Activated effector memory CD4-positive, alpha-beta T cell treated with anti-CD3 and anti-CD28 coated beads, Interleukin-2, amount 50 U/mL, for 16 hours (primary cell): ENCODE data around the gene CEP41.
A peak's percentile ranks its signal among the peaks of the same experiment; 100 is the strongest.

ENCODE experiments used
- DNase-seq: peaks from one replicate; pipeline ENCODE4 v3.0.0-alpha.2; 2020

Gene CEP41

DNA sequence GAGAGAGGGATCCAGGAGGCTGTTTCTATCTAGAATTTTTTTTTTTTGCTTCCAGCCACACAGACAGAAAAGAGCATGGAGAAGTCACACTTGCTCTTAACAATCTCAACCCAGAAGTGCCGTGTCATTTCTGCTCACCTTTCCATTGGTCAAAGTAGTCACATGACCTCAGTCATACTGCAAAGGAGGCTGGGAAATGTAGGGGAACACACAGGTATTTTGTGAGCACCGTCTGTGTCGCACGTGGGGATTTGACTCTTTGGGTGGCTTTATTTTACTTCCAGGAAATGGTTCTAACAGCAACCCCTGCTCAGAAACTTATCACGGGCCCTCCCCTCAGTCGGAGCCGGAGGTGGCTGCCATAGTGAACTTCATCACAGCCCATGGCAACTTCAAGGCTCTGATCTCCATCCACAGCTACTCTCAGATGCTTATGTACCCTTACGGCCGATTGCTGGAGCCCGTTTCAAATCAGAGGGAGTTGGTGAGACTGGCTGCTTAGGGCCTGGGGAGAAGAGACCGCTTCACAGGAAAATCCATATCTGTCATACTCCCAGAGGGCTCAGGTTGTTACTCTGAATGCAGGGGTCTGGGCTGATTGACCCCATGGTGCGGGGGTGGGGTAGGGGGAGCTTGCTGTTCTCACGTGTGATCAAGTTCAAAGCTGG, 73.6 kb downstream of the CEP41 start:
- peak; percentile 65 for DNase-seq

DNA sequence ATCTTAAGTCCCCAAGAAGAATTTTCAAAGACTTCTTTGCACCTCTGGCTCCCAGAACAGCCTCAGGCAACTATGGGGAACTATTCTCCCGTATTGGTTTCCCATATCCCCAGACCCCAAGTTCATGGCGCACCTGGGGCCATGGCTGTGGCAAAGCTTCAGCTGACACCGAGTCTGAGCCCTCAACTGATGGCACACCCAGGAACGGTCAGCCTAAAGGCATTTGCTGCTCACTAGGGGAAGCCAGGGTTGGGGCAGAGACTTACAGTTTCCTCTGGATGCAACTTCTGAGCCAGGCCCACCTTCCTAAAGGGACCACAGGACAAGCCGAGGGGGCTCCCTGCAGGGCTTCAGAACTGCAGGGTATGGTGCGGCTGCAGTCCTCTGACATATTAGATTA, 74.3 kb downstream of the CEP41 start:
- peak; percentile 56 for DNase-seq

DNA sequence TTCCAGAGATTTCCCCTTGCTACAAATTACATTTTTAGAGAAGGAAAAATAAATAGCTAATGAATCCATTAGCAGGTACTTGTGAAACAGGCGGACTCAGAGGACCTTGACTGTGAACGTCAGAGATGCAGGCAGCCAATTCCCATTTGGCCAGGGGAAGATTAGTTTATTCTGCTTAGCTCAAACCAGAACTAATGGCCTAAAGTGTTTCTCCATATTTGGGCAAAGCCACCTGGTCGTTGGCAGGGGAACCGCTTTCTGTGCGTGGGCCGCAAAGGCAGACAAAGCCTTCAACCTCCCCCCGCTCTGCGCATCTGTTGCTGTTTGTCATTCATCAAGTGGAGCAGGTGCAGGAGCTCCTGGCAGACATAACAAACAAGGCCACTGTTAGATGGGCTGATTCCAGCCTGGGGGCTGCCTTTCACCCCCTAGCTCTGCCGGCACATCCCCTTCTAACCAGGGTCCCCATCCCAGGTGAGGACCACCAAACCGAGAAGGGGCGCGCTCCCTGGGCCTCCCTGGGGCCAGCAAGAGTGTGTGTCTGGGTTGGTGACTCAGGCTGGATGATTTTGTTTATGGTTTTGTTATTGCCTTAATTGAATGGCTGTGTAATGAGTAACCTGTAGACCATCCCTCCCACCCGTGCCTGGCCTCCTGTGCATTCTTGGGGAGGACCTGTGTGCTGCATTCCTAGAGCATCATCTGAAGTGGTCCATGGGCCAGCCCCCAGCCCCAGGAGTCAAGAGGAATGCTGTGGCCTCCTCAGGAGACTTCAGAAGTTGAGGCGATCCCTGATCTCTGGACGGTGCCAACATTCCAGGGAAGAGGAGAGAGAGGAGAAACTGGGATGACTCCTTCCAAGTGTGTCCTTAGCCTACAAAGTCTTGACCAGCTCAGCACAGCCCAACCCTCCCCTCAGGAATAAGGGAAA, 75.0 kb downstream of the CEP41 start:
- DNase-seq: peak; percentile 70

DNA sequence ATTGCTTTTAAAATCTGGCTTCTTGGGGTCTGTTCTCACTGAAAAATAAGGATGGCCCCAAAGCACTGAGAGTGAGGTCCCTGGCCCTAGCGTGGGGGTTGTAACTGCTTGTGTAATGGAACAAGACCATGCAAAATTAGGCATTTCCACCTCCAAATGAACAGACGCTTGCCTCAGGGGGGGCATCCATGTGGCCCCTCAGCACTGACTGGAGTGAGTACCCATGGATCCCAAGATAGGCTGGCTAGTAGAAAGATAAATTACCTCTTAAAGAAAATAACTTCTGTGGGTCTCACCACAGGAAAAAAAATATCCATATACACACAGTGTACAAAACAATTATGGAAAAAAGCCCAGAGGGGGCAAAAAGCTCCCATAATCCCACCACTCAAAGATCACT, 75.7 kb downstream of the CEP41 start:
- no peak for DNase-seq

DNA sequence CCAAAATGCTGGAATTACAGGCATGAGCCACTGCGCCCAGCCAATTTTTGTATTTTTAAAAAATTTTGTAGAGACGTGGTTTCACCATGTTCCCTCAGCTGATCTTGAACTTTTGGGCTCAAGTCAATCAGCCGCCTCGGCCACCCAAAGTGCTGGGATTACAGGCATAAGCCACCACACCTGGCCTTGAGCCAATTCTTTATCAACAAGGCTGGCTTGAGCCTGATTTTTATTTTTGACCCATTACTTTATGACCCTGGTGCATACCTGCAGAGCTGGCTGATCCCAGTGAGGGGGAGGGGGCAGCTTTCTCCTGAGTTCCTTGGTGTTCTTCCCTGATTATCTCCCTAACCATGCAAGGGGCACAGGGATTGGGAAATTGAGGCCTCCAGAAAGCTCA, 76.4 kb downstream of the CEP41 start:
- DNase-seq: no peak

DNA sequence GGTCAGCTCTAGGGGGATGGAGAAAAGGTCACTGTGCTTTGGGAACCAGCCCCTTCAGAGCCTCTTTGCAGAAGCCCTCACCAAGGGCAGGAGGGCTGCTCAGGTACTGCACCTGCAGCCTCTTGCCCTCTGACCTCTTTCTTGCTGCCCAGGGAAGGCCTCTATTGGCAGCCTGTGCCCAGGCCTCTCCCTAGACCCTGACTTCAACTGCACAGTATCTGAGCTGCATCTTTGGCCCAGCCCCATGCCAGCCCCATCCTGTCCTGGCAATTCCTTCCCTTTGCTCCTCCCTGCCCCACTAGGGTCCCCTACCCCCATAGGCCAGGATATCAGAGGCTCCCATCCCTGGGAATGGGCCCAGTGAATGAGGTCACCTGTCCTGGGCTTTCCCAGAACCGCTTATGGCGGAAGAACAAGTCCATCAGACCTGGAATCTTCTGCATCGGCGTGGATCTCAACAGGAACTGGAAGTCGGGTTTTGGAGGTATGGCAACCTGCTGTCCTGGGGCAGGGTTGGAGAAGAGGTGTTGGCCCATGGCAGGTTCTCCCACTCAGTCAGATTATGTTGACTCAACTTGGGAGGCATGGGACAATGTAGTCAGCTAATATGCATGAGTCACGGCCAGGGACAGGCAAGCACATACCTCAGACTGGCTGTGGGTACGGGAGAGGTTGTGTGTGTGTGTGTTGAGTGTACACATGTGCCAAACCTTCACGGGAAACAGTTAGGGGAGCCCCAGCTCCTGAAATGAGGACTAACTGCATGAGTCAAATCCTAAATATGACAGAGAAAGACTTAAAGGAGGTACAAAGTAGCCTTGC, 77.6 kb downstream of the CEP41 start:
- DNase-seq: no peak

DNA sequence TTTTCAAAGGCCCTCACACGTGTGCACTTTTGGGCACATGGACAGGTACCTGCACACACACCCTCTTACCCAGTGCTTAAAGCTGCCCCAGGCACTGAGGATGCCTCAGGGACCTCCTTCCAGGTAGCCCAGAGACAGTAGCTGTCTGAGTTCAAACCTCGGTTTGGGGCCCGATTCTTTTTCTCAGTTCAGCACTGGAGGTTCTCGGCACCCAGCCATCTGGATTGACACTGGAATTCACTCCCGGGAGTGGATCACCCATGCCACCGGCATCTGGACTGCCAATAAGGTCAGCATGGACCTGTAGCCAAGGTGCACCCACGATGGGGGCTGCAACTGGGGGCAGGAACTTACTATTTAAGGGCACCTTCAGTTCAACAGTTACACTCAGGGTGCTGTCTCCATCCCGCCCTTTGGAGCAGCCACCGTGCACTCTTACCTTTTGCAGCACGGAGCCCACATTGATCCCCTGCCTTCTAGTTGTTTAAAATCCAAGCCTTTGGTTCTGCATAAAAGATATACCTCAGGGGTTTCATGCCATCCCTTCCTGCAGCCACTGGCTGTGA, 78.5 kb downstream of the CEP41 start:
- DNase-seq: peak; percentile 54

DNA sequence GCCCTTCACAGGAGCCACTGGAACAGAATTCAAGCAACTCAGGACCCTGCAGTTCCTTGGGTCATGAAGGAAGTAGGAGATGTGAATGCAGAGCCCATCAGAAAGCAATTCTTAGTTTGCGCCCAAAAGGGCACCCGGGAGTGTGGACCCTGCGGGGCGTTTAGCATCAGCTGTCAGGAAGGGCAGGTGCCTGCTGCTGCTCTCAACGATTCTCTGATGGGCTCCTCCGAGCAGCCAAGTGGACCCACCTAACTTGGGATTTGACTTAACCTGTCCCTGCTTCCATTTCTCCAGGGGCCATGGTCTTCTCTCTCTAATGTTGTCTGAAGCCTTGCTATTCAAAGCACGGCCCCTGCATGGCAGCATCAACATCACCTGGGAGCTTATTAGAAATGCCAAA, 79.1 kb downstream of the CEP41 start:
- peak; percentile 30 for DNase-seq

DNA sequence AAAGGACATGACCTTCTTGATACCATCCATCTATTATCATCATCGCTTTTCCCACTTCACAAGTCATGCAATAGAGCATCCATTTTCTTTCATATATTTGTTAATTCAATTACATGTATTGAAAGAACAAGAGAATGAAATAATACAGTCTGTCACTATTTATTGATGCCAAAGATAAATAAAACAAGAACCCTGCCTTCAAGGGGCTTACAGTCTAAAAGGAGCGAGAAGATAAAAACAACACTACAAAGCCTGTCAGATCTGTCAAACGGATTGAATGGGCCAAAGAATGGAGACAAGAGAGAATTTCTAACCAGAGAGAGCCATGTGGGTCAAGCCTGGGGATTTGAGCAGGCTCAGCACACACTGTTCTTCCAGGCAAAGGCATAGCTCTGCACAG, 80.3 kb downstream of the CEP41 start:
- no peak for DNase-seq

DNA sequence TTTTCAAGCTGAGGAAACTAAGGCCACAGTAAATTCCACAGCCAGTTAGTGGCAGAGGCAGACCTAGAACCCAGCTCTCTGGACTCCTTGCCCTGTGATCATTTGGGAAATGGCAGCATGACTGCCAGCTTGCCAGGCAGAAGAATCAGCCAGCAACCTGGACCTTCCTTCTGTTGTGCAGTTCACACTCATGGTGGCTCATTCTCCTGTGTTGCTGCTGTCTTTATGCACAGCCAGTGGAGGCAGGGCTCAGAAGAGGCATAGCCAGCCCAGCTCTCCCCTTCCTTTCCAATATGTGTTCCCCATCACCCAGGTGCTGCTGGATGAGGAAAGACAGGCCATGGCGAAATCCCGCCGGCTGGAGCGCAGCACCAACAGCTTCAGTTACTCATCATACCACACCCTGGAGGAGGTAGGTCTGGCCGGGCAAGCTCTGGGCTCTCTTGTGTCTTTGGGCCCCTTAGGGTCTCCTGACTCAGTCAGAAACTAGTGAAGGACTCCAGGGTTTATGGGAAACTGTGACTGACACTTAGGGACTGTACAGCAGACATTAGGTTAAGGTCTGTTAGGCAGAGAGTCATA, 81.4 kb downstream of the CEP41 start:
- DNase-seq: no peak

DNA sequence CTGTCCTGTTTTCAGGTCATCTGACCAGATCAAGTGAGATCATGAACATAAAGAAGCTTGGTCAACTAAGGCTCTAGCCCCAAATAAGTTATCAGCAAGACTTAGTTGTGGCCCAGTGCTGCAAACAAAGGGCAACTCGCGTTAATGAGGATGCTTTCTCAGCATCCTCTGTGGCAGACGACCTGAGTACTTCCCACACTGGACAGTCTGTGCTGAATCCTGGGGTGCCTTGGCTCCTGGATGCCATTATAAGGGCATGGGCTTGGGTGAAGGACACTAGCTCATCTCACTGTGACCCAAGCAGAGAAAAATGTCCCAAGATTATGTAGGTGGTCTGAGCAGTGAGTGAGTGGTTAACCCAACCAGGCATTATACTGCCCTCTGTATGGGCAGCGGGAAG, 82.3 kb downstream of the CEP41 start:
- DNase-seq: no peak

DNA sequence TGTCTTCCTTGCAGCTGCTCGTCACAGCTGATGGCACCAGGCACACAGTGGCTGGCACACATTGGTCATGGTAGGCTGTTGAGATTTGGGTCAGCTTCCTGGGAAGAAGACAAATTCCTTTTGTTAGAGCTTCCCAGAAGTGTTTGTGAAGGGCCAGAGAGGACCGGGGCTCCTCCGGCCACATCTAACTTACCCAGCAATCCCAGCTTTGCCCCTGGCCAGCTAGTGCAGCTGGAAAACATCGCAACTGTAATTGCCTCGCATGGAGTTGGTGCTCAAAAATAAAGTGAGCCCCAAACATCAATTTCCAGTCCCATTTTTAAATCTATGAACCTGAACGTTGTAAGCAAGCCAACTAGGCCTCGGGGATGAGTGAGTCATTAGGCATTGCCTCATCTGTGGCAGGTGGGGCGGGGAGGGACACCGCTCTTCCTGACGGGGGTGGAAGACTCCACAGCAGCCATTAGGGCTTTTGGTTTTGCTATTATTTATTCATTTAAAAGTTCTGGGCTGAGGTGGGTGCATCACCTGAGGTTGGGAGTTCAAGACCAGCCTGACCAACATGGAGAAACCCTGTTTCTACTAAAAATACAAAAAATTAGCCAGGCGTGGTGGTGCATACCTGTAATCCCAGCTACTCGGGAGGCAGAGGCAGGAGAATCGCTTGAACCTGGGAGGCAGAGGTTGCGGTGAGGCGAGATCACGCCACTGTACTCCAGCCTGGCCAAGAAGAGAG, 83.8 kb downstream of the CEP41 start:
- no peak for DNase-seq

DNA sequence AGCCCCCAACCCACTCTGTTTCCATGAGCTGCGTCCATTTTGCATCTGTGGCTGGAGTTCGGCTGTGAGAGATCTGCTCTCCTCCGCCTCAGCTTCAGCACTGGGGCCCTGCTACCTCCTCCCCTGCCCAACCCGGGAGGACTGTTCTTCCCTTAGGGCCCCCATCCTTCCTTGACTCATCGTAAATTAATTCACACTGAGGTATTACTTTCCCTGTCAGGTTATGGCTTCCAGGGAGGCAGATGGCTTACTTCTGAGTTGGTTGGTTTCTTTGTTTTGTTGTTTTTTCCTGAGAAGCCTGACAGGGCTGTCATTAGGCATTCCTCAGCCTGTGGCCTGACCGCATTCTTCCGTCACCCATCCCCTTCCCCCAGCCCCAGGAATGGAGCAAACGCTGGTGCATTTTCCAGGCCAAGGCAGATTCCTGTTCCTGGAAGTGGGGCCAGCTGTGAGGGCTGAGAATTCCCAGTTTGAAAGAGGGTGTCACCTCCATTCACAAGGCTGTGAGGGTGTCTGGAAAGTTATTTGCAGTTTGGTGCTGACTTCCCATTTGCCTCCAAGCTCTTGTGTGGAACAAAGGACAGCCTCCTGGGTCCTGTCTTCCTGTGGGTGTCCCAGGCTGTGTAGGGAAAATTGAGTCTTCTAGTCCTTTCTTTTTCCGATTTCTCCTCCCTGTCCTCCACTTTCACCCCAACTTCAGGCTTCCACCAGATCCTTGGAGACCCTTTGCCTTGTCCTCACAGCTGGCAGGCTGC, 84.5 kb downstream of the CEP41 start:
- DNase-seq: no peak

DNA sequence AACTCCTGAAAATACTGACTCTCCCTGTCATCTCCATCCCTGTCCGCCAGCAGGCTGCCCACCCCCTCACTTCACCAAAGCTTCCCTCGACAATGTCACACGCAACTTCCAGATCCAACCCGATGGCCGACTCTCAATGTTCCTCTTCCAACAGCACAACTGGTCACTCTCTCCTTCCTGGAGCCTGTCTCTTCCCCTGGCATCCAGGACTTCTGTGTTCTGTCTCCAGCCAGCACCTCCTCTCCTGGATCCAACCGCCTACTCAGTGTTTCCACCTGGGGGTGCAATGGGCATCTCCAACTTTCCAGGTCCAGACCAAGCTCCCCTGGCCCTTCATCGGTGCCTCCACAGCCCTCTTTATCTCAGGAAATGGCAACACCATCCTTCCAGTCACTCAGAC, 87.6 kb downstream of the CEP41 start:
- no peak for DNase-seq

DNA sequence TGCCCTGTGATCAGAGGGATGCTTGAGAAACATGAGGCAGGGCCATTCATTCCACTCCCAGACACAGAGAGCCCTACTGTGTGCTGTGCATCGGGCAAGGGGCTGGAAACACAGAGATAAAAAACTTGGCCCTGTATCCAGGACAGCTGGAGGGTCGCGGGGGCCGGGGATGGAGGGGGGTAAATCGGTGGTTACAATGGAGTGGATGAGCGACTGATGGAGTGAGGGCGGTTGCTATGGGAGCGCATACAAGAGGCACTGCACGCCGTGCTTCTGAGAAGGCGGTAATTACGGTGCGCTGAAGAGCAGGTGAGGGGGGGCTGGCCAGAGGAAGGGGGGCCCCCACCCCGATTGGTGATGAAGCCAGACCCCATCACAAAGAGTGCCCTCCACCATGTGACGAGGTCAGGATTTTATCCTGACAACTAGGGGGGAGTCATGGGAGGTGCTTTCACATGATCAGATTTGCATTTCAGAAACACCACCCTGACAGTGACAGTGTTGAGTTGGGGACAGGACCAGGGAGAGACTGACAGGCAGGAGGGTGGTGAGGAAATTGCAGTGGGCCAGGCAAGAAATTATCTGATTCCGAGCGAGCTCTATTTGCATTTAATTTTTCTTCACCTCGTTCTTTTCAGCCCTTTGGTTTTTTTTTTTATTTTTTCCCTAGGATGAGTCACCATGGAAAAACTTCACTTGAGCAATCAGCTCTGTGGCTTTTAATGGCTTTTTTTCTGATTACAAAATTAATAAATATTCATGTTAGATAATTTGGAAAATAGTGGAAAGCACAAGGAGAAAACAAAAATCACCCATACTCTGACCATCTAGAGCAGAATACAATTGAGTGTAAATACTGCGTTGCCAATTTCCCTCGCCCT, 88.4 kb downstream of the CEP41 start:
- DNase-seq: no peak

DNA sequence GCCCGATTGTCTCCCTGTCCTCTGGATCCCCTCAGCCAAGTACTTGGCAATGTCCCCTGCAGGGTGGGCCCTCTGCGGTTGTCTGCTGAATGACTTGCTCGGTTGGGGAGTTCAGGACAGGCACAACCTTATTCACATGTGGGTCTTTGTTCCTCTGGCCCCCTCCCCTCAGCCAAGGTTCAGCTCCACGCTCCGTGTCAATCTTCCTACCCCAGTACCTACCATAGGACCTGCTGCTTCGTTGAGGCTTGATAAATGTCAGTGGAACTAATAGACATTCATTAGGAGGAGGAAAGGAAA, 89.1 kb downstream of the CEP41 start:
- DNase-seq: no peak

DNA sequence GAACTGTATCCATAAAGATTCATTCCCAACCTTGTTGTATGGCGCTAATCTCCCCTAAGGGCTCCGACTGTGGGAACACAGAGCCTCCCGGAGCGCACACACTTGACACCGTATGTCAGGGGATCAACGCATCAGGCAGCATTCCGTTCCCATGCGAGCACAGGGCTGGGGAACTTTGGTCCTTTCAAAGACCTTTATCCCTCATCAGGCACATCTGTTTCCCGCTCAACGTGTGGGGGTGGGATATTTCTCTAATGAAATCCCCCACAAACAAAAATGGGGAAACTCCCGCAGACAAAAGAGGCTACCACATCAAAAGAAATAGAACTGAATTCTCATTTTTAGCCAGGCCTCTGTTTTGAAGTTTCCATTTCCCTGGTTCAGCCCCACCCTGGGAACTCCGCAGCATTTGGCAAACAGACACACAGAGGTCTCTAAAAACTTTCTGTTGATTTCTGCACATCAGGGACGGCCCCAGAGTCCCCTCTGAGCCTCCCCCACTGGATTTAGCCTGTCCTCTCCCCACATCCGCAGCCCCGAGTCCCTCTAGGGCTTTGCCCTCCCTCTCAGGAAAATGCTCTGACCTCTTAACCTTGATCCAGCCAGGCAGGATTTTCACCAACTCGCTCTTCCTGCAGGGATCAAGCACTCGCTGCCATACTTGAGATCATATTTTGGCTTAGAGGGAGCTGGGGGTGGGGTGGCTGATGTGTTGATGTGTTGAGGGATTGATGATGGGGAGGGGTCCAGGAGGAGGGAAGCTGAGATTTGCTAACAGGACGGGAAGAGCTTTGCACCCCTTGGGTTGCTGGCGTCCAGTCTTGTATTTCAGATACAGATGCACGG, 89.6 kb downstream of the CEP41 start:
- no peak for DNase-seq

DNA sequence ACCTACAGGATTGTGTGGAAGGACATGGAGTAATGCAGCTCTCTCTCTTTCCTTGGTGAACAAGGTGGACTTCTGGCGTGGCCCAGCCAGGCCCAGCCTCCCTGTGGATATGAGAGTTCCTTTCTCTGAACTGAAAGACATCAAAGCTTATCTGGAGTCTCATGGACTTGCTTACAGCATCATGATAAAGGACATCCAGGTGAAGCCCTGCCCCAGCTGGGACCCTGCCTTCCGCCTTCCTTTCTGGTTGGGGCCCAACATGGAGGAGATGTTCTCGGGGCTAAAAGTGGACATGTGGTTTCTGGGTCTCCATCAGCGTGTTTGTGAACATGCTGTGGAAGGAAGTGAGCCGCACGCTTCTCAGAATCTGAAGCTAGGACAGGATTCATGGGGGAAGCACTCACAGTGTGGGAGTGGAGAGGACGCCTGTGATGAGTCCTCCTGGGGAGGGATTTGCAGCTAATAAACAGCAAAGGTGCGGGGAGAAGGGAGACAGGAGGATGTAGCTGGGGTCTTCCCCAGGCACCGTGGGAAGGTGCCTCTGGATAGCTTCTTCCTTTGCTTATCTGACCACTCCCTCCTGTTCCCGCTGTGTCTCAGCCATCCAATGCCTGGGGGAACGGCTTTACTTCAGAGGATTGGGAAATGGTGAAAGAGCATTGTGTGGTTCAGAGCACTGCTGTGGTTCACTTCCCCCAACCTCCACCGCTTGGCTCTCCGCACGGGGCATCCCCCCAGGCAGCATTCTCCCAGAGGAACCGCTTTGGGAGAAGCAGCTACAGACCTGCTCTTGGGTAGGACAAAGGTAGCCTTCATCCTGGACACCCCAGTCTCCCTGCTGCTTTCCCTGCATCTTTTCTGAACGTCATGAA, 90.7 kb downstream of the CEP41 start:
- DNase-seq: no peak
